ENCODE results near the gene FRMD4A.

DNA sequence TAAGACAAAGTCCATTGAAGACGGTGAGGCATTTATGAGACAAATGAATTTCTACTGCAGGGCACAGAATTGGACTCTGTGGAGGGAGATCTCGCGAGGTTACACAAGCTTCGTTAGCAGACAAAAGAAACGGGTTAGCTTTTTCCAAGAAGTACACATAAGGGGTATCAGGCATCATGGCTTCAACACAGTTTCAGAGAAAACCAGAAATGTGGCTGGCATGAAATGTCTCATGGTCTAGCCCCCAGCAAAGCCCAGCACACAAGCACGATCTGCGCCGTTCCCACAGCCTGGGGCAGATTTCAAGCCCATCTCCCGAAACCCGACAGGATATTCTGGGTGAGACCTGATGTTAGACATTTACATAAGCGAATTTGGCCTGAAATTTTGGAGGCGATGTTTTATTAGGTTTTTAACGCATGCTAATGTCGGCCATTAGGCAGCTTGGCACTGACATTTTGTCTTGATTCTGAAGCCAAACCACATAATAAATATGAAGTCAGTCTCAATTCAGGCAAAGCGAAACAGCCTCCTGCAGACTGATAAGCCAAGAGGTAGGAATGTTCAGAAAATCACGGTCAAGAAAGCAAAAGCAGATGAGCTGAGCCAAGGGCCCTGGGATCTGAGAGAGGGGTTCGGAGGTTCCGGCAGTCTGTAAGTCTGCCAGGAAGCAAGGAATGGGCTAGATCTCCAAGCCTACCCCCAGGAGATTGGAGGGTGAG, 503.5 kb downstream of the FRMD4A start:
- TF ChIP-seq POLR2A (IDR thresholded peaks at IDR 0.05; ENCODE audit: low read depth, low read length) (no peak), TAF1 (IDR thresholded peaks at IDR 0.05; ENCODE audit: borderline replicate concordance, low read depth, low read length) (no peak), POLR2AphosphoS5 (IDR thresholded peaks at IDR 0.05; ENCODE audit: low read depth, low read length) (no peak)

Measured in GM12892 (cell line).